Lower leg skin (tissue), 3 donors: ENCODE results near the gene RAPGEF4.

Experiments used
- POLR2A ChIP-seq, 2 donors: fragments of 450-650 bp; IDR thresholded peaks; one replicate each; pipeline ENCODE4 v1.6.1; 2016 to 2017; ENCODE audit warnings: antibody characterized with exemption in 2 of 2, mild to moderate bottlenecking in 1 of 2, moderate library complexity in 1 of 2
- TF ChIP-seq, protein P1 (sequence below), 3 donors: fragments of 450-650 bp; IDR thresholded peaks; one replicate each; pipeline ENCODE4 v1.5.1; 2016; ENCODE audit warnings: antibody characterized with exemption in 3 of 3, mild to moderate bottlenecking in 3 of 3, moderate library complexity in 2 of 3

- TF ChIP-seq POLR2A (IDR thresholded peaks at IDR 0.05) = no peak
- TF ChIP-seq, protein P1, sequence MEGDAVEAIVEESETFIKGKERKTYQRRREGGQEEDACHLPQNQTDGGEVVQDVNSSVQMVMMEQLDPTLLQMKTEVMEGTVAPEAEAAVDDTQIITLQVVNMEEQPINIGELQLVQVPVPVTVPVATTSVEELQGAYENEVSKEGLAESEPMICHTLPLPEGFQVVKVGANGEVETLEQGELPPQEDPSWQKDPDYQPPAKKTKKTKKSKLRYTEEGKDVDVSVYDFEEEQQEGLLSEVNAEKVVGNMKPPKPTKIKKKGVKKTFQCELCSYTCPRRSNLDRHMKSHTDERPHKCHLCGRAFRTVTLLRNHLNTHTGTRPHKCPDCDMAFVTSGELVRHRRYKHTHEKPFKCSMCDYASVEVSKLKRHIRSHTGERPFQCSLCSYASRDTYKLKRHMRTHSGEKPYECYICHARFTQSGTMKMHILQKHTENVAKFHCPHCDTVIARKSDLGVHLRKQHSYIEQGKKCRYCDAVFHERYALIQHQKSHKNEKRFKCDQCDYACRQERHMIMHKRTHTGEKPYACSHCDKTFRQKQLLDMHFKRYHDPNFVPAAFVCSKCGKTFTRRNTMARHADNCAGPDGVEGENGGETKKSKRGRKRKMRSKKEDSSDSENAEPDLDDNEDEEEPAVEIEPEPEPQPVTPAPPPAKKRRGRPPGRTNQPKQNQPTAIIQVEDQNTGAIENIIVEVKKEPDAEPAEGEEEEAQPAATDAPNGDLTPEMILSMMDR (IDR thresholded peaks at IDR 0.05) = no peak
These were observed 54.8 kb downstream of the RAPGEF4 start for GRCh38 chr2:172790404-172790803.
